Measurements from ENCODE around the gene ANO10.
"Not testable (repeated sequence)": the region's sequence is repeated elsewhere in the genome, so short reads cannot be mapped to it uniquely, and the experiment has no call there.

Gene ANO10

DNA sequence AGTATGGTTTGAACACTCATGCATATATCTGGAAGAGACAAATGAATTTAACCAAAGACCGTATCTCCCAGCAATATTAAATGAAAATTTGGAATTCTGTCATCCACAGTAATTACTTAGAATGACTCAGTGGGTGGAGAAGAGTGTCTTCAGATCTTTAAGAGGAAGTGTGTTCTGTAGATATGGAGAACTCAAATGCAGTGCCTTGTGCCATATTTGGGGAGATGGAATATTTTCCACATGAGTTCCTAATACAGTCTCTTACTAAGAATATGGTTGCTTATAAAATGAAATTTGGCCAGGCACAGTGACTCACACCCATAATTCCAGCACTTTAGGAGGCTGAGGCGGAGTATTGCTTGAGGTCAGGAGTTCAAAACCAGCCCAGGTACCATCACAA is 40.5 kb downstream of the ANO10 start:
- no peak for DNase-seq (ENCODE audit: low spot score)

DNA sequence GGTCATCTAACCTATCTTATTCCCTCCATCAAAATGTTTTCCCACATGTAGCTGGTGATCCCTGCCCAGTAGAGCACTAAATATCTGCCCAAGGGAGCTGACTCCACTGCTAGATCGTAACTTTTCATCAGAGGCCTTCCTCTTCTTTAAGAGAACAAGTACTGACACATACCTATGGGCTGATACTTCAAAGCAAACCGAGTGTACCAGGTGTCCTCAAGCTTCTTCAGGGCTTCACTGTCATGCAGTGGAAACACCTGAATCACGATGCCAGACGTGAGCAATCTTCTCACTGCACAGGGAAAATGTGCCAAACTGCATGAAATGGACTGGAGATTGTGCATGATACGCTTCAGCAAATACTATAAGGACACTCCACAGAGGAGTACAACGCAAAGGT is 41.6 kb downstream of the ANO10 start:
- DNase-seq (ENCODE audit: low spot score), result no peak

DNA sequence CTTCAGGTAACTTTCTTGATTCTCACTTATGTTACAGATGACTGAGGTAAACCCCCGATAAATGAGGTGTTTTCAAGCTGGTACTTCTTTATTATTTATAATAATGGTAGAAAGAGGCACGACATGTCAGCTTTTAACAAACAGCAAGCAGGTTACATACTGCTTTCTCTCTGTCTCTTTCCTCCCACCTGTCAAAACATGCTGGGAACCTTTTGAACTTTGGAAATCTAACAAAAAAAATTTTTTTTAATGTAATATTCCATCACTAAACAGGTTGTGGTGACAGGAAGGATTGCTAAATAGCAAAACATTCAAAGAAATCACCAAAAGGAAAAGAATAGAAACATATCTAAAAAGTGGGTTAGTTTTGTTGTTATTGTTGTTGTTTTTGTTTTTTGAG is 48.2 kb downstream of the ANO10 start:
- DNase-seq (ENCODE audit: low spot score), result no peak

DNA sequence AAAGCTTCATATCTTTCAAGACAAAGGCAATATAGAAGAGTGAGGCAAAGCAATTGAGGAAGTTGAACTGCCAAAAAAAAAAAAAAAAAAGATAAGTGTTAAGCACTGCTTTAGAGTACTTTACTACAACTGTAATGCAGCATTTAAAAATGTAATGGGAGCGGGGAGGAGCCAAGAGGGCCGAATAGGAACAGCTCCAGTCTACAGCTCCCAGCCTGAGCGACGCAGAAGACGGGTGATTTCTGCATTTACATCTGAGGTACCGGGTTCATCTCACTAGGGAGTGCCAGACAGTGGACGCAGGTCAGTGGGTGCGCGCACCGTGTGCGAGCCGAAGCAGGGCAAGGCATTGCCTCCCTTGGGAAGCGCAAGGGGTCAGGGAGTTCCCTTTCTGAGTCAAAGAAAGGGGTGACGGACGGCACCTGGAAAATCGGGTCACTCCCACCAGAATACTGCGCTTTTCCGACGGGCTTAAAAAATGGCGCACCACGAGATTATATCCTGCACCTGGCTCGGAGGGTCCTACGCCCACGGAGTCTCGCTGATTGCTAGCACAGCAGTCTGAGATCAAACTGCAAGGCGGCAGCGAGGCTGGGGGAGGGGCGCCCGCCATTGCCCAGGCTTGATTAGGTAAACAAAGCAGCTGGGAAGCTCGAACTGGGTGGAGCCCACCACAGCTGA is 56.0 kb downstream of the ANO10 start:
- DNase-seq (ENCODE audit: low spot score), result not testable (repeated sequence)

DNA sequence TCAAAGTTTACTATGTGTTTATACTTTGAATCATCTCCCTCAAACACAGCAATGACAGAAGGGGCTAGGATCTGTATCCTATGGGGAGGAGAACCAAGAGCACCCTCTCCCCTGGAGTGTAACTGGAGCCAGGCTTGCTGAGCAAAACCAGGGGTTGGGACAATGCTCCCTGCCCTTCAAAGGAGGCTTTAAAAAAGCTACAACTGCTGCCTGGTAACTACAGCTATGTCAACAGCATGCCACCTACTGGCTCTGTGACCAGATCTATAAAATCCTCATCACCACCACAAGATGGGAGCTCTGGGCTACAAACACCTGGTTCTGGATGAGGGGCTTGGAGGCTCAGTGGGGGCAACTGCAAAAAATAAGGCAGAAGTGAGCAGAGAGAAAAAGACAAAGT is 61.9 kb downstream of the ANO10 start:
- DNase-seq (ENCODE audit: low spot score), result no peak

DNA sequence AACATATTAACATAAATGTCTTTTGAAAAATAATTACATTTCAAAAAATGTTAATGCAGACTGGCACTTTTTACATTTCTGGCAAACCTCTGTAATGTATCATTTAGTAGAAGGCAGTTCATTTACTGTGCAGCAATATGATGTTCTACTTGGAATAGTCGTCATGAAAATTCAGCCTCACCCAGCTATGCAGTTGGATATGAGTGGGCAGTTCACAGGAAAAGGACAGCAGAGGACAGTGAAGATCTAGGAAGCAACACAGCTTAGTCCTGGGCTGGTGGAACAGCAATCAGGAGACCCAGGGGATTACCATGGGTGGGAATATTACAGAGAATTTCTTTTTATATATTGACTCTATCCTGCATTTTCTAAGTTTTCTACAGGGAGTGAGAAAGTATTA is 63.6 kb downstream of the ANO10 start:
- no peak for DNase-seq (ENCODE audit: low spot score)

DNA sequence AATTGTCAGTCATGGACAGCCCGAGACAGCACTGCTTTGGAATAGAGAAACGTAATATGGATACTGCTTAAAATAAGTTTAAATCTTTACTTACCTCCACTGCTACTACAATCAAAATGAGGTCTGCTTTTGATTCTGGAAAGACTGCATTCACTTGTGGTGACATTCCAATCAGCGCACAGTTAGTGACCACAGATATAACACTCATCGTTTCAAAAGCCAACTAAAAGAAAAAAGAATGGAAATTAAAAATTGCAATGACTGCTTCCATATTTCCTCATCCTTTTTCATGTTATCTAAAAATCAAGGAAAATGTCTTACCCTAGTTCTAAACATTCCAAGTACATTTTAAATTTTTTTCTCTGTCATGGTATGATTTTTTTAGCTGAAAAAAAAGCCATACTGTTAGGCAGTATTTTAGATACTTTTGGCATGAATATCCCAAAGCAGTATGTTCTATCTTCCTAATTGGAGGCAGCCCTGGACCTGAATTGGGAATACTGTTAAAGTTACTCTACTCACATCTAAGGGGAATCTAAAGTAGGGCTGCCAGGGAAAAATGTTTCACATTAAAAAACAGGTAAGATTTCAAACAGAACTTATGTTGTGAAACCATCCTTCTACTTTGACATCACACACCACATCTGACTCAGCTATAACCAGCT is 72.1 kb downstream of the ANO10 start:
- no peak for DNase-seq (ENCODE audit: low spot score)

DNA sequence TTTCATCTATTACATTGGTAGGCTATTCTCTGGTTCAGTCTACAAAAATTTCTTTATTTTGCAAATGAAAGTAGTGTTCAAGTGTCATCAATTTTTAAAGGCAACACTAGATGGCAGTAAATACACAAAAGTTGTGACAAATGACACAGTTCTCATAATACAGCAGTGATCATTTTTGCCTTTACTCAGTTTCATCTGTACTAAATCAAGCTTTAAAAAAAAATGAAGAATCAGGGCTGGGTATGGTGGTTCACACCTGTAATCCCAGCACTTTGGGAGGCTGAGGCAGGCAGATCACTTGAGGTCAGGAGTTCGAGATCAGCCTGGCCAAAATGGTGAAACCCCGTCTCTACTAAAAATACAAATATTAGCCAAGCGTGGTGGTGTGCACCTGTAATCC is 77.5 kb downstream of the ANO10 start:
- peak; percentile 11 for DNase-seq (ENCODE audit: low spot score)

DNA sequence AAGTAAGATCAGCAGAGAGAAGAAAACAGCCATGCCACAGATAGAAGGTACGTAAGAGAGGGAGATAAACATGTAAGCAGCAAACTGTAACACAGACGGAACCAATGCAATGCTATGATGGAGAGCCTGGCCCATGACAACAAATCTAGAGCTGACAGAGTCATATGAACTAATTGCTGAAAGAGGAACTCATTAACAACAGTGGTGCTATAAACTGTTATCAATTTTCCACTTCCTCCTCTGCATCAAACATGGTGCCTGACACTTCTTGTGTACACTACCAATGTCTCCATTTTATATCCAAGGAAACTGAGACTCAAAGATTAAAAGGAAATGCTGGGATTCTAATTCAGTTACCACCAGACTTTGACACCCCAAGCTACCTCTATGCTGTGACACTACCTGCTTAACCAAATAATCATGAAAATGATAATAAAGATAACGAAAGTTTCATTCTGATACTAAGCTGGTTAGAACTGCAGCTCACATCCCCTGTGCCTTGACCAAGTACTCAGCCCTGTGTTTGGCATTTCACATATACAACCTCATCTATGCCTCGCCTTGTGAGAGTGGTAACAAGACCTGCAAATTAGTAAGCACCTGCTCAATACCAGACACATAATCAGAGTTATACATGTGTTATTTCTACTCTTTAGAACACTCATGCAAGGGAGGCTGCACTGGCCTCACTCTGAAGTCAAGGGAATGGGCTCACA is 79.3 kb downstream of the ANO10 start:
- no peak for DNase-seq (ENCODE audit: low spot score)

DNA sequence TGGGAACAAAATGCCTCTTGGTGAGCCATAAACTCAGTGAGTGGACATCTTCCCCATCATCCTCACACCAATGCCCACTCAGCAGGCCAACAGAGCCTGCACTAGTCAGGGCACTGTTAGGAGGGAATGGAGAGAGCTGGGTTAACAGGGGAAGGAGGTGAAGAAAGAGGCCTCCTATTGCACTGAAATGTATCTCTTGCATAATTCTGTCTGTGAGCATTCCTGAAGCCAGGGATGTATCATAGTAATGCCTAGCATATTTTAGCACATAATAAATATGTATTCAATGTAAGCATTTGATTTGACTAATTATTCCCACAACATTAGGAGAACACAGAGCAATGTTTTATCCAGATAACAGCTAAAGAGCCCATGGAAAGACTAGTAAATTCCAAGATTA is 81.2 kb downstream of the ANO10 start:
- DNase-seq (ENCODE audit: low spot score), result peak; percentile 8

DNA sequence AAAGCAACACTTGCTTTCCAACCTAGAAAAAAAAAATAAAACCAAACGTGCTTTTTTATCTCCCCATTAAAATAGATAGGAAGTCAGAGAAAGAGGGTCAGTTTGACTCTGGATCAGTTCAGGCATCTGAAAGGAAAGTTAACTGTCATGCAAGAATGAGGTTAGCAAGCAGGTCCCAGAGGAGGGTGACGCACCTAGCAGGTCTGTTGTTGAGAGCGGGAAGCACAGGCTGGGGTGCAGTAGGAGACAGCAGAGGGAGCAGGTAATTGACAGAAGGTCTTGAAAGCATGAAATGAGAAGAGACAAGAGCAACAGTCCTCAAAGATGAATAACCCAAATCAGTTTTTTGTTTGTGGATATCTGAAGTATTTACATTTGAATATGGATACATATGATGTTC is 82.5 kb downstream of the ANO10 start:
- no peak for DNase-seq (ENCODE audit: low spot score)

DNA sequence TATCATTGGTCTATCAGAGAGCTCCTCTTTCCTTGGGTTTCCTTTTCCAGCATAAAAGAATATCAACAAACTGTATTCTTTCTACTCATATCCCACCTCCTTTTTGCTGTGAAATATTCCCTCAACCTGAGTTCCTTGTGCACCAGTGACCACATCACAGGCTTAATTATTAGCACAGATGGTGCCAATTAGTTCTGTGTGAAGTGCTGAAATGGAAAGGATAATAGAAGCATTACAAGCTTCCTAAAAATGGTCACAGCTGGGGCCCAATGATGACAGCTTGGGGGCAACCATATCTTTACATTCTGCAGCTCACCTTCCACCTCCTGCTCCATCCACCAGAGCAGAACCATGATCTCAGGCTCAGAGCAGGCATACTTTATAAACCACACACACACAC is 84.6 kb downstream of the ANO10 start:
- no peak for DNase-seq (ENCODE audit: low spot score)

DNA sequence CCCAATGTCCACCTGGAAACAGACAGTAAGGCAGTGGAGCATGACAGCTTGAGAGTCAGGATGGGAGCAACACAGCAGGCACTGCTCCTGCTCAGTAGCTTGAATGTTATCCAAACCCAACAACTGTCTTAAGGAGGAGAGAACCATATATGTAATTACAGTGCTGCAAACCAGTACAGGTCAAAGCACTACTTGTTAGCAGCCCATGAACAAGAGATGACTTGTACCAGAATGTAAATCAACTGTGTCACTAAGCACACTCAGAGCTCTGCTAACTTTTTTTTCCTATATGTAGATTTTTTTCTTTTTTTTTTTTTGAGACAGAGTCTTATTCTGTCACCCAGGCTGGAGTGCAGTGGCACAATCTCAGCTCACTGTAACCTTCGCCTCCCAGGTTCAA is 87.1 kb downstream of the ANO10 start:
- DNase-seq (ENCODE audit: low spot score), result no peak

DNA sequence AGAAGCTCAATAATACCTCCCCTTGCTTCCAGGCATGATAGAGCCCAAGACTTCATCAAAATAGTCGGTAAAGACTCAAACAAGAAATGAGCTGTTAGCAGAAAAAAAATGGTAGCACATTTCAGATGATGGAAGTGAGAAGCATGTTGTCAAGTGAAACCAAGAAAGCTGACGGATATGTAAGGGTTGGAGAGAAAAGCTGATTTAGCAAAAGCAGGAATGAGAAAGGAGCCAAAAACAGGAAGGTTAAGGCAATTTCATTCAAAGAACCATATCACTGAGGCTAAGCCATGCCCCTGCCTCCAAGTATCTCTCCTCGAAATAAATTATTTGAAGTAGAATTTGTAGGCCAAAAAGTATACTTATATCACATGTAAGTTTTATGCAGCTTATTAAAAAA is 88.8 kb downstream of the ANO10 start:
- DNase-seq (ENCODE audit: low spot score), result no peak

DNA sequence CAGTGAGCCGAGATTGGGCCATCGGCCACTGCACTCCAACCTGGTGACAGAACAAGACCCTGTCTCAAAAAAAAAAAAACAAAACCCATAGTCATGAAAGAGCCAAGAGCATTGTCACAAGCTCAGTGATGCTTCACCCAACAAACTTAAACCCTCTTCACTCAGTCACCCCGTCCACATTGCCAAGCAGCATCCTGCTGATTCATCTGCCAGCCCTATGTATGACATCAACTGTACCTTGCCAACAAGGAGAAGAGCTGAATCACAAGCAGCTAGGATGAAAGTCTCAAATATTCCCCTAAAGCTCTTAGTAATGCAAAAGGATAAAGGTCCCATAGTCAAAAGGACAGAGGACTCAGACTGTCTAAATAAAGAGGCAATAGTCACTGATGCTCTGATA is 90.0 kb downstream of the ANO10 start:
- peak; percentile 6 for DNase-seq (ENCODE audit: low spot score)

DNA sequence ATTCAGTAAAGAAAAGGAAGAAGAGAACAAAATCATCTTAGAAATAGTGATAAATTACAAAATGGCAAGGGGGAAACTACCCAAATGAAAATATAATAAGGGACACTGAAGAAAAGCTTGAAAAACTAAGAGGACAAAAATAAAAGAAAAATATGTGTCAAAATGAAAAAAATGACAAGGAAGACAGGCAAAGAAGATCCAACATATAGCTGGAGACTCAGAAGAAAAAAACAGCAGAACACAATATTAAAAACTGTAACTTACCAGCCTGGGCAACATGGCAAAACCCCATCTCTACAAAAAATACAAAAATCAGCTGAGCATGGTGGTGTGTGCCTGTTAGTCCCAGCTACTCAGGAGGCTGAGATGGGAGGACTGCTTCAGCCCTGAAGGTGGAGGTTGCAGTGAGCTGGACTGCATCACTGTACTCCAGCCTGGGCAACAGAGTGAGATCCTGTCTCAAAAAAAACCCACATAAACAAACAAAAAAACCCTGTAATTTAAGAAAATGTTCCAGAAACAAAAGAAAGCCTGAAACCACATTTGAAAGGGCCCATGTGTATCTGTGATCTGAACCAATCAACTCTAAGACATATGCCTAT is 93.2 kb downstream of the ANO10 start:
- DNase-seq (ENCODE audit: low spot score), result no peak

DNA sequence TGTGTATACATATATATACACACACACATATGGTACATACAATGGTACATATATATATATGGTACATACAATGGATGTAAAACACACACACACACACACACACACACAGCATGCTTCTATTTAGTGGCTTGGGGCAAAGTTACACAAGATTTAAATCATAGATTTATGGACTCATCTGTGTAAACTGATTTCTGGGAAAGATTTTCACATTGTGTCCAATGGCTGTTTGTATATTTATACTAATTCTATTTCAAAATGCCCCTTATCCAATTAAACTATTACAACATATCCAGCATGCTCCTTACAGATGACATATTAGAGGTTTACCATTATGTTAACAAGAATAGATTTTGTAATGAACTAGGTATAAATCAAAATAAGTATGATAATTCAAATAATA is 94.9 kb downstream of the ANO10 start:
- no peak for DNase-seq (ENCODE audit: low spot score)

DNA sequence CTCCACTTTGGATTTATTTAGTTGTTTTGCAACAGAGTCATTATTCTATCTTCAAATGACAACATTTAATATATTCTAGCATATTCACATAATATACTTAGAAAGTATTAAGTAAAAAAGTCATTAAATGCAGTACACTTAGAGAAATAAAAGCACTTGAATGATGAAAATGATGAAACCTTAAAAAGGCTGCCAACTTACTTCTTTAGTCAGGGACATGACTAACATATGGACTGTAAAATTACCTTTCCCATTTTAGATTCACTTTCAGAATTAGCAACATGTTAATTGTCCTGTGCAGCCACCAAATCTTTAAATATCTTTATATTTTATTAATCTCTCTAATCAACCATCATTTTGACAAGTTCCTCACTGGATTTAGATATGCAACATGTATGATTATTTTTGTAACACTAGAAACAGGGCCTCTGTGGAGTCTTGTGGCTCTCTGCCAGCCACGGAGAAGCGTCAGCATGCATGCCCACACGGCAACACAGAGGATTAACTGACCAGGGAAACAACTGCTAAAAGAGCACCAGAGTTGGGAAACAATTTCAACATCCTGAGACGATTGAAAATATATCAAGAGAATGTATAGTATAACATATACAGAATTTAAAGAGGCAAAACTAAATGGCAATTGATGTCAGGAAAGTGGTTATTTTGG is 95.7 kb downstream of the ANO10 start:
- DNase-seq (ENCODE audit: low spot score), result no peak

DNA sequence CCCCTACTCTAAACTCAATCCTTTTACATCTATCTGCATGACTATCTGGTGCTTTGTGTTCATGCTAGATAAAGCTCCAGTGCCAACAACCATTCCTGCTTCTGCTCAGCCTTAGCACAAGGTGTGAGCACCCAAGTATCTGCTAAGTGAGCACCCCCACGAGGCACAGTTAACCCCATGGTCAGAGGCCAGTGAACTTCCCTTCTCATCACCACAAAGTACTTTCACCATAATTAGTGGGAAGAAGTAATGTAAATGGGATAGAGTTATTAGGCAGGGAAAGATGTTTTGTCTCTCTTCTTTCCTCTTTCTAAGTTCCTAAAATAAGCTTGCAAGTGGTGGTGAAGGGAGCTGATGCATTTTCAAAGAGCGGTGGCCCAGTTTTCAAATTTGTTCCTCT is 96.4 kb downstream of the ANO10 start:
- DNase-seq (ENCODE audit: low spot score), result no peak

DNA sequence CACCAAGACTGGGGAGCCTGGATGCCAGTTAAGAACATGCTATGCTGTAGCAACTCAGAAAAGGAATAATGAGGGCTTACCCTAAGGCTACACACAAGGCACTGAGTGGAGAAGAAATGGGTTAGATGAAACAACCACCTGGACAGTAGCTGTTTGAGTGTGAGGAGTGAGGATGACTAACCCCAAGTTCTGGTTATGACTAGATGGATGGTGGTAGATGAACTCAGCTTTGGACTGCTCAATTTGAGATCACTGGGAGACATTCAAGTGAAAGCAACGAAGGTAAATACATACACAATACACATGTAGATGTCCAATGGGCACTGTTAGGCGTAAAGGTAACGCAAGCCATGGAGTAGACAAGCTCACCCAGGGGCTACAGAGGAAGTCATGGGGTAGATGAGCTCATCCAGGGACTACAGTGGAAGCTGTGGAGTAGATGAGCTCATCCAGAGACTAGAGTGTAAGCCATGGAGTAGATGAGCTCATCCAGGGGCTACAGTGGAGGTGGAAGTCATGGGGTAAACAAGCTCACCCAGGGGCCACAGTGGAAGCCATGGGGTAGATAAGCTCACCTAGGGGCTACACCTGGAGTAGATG is 98.3 kb downstream of the ANO10 start:
- DNase-seq (ENCODE audit: low spot score), result no peak

DNA sequence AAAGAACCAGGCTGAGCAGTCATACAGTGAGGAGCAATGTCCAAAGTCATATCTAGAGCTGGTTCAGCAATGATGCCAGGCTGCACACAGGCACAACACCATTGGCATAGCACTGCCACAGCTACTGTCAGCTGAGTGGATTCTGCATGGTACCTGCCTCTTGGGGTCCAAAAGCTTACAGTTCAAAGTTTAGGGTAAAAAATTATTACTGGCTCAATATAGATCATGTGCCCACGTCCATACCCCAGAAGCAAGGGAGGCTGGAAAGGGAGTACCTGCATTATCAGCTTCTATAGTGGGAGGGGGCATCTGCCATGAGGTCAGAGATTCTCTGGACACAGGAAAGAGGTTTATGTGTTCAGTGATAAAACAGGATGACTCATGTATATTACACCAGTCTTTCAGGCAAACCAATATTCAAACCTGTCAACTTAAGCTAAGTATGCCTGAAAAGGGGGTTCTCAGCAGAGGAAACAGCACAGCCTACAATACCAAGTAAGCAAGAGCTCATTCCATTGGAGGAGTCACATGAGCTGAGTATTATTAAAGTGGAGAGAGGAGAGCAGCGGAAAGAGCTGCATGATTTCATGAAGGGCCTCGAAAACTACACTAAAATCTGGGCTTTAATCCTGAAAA is 99.0 kb downstream of the ANO10 start:
- DNase-seq (ENCODE audit: low spot score), result no peak

DNA sequence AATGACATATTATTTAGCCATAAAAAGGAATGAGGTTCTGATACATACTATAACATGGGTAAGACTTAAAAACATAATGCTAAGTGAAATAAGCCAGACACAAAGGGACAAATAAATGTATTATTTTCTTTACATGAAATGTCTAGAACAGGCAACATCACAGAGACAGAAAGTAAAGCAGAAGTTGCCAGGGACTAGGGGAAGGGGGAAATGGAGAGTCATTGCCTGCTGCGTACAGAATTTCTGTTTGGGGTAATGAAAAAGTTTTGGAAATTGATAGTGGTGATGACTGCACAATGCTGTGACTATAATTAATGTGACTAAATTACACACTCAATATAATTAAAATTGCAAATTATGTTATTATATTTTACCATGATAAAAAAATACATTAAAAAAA is 99.9 kb downstream of the ANO10 start:
- no peak for DNase-seq (ENCODE audit: low spot score)

Data from hepatic stellate cell (primary cell).